Astrocyte (in vitro differentiated cells and primary cell): ENCODE results near the gene ATG2B. TPM values are rescaled to one million over a fixed set of nuclear protein-coding genes. Genes with fewer than 3 reads are reported as not detected.

Experiments used
- DNase-seq: peaks from one replicate; pipeline ENCODE4 v3.0.0-alpha.2; 2010; ENCODE audit warnings: low read depth
- FAIRE-seq: peaks from 2 replicates; lab custom pipeline; 2011; peaks lifted over from hg19 to GRCh38; lab: Jason Lieb, UNC
- H2AFZ ChIP-seq: 2 replicates; pipeline ENCODE4 v1.6.0; 2012; ENCODE audit warnings: low read depth, low read length, inconsistent platforms
- H3K27ac ChIP-seq: 2 replicates; pipeline ENCODE4 v1.5.1; 2011; ENCODE audit warnings: low read depth, low read length, inconsistent platforms
- H3K27me3 ChIP-seq: 2 replicates; pipeline ENCODE4 v1.6.0; 2011; ENCODE audit warnings: low read length, inconsistent platforms; ENCODE audit not compliant: insufficient read depth
- H3K36me3 ChIP-seq: 2 replicates; pipeline ENCODE4 v1.5.1; 2011; ENCODE audit warnings: low read length, inconsistent platforms; ENCODE audit not compliant: insufficient read depth
- H3K4me1 ChIP-seq: 2 replicates; pipeline ENCODE4 v1.5.1; 2011; ENCODE audit warnings: low read length, inconsistent platforms; ENCODE audit not compliant: insufficient read depth
- H3K4me2 ChIP-seq: 2 replicates; pipeline ENCODE4 v1.6.0; 2012; ENCODE audit warnings: low read length, inconsistent platforms
- H3K4me3 ChIP-seq: 2 replicates; pipeline ENCODE4 v1.5.1; 2011; ENCODE audit warnings: low read depth, mild to moderate bottlenecking, low read length, inconsistent platforms; ENCODE audit not compliant: insufficient read depth
- H3K79me2 ChIP-seq: 2 replicates; pipeline ENCODE4 v1.6.0; 2012; ENCODE audit warnings: mild to moderate bottlenecking, low read length, inconsistent platforms; ENCODE audit not compliant: insufficient read depth
- H3K9ac ChIP-seq: 2 replicates; pipeline ENCODE4 v1.6.0; 2012; ENCODE audit warnings: mild to moderate bottlenecking, low read length, inconsistent platforms
- H3K9me3 ChIP-seq: 2 replicates; pipeline ENCODE4 v1.5.1; 2012; ENCODE audit warnings: low read depth, mild to moderate bottlenecking, low read length, inconsistent platforms; ENCODE audit not compliant: insufficient read depth
- H4K20me1 ChIP-seq: 2 replicates; pipeline ENCODE4 v1.6.0; 2012; ENCODE audit warnings: low read length, inconsistent platforms; ENCODE audit not compliant: insufficient read depth
- H3K27ac Mint-ChIP-seq: one replicate; pipeline ENCODE4 v1.8.0; 2021; ENCODE audit warnings: mild to moderate bottlenecking, mixed read lengths; ENCODE audit not compliant: unreplicated experiment
- H3K27me3 Mint-ChIP-seq: one replicate; pipeline ENCODE4 v1.8.0; 2021; ENCODE audit warnings: low read depth, mixed read lengths; ENCODE audit not compliant: unreplicated experiment
- H3K36me3 Mint-ChIP-seq: one replicate; pipeline ENCODE4 v1.8.0; 2021; ENCODE audit warnings: low read depth, mixed read lengths; ENCODE audit not compliant: unreplicated experiment
- H3K4me1 Mint-ChIP-seq: one replicate; pipeline ENCODE4 v1.8.0; 2021; ENCODE audit warnings: low read depth, mixed read lengths; ENCODE audit not compliant: unreplicated experiment
- H3K4me3 Mint-ChIP-seq: one replicate; pipeline ENCODE4 v1.8.0; 2021; ENCODE audit warnings: mild to moderate bottlenecking, moderate library complexity, mixed read lengths; ENCODE audit not compliant: unreplicated experiment
- H3K9me3 Mint-ChIP-seq: one replicate; pipeline ENCODE4 v1.8.0; 2021; ENCODE audit warnings: mild to moderate bottlenecking, mixed read lengths; ENCODE audit not compliant: unreplicated experiment
- CTCF ChIP-seq: IDR thresholded peaks from 2 replicates; pipeline ENCODE4 v1.5.1; 2011; ENCODE audit warnings: low read depth, mild to moderate bottlenecking, inconsistent platforms, low read length, moderate library complexity; ENCODE audit not compliant: insufficient read depth
- EZH2 ChIP-seq: IDR thresholded peaks from 2 replicates; pipeline ENCODE4 v1.6.1; 2012; ENCODE audit warnings: mild to moderate bottlenecking, low read length, inconsistent platforms; ENCODE audit not compliant: insufficient read depth
- total RNA-seq: library from RNA; stranded (reverse); gene quantifications from 2 replicates; pipeline ENCODE4 v1.2.1, GENCODE V29; 2021

ATG2B gene
- total RNA-seq, 1 donor from 2014 or later, result 14.2 TPM

GRCh38 chr14:96229315-96229714, 133.8 kb downstream of the ATG2B start:
- FAIRE-seq, result no peak
- Histone ChIP-seq H4K20me1 (no peaks in the 10 kb centered on the region), H3K9ac (no peak overlapping the region), H3K79me2 (no peaks in the 10 kb centered on the region), H3K27ac (no peak overlapping the region), H3K27me3 (no peaks in the 10 kb centered on the region), H3K9me3 (no peaks in the 10 kb centered on the region), H3K4me3 (no peak overlapping the region), H3K36me3 (no peaks in the 10 kb centered on the region), H2AFZ (no peak overlapping the region), H3K4me2 (no peak overlapping the region), H3K4me1 (peaks cover 4% of the 10 kb centered on the region)
- no peak for TF ChIP-seq EZH2
- TF ChIP-seq CTCF, result no peak
- no peak for DNase-seq
- Mint-ChIP-seq H3K4me1 (peaks cover 3% of the 10 kb centered on the region), H3K36me3 (no peaks in the 10 kb centered on the region), H3K27ac (no peak overlapping the region), H3K27me3 (peaks cover 22% of the 10 kb centered on the region), H3K9me3 (peaks cover 3% of the 10 kb centered on the region), H3K4me3 (no peak overlapping the region)

Other genes starting within 250 kb of the ATG2B start
- gene BDKRB2, start 158.5 kb downstream of the ATG2B start, total RNA-seq, result 0.70 and 0.89 TPM in 2 replicates
- gene BDKRB1, start 107.1 kb downstream of the ATG2B start, total RNA-seq, result 0.20 TPM in 1 of 2 replicates, not detected in the other
- gene GSKIP, start 185 bp upstream of the ATG2B start, total RNA-seq, result 22.7 and 22.8 TPM in 2 replicates
- 0.60 and 1.0 TPM in 2 replicates for gene AK7, start 28.8 kb upstream of the ATG2B start, total RNA-seq
- 164 and 188 TPM in 2 replicates for gene PAPOLA, start 139.0 kb upstream of the ATG2B start, total RNA-seq